ENCODE results near the gene ENOSF1. TPM values are rescaled to one million over a fixed set of nuclear protein-coding genes. Genes with fewer than 3 reads are reported as not detected.
A peak's percentile ranks its signal among the peaks of the same experiment; 100 is the strongest.

ENOSF1 gene
- total RNA-seq, 6 experiments from 2014 or later: 36.7 to 71.9 (median 58.5) TPM

DNA sequence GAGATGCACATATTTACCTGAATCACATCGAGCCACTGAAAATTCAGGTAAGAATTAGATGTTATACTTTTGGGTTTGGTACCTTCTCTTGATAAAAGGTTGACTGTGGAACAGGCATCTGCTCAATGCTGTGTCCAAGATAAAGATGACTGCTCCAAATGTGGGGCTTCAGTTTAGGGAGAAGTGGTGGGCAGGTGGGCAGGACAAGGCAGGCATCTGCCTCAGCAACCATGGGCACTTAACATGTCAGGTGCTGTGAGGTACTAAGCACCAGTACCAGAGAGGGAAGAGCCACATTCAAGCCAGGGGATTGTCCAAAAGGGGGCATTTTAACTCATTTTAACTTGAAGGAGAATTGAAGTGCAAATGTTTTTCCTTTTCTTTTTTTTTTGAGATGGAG lies 41.0 kb downstream of the ENOSF1 start:
- ATAC-seq (no peak), DNase-seq (no peak)
- TF ChIP-seq, protein P1, sequence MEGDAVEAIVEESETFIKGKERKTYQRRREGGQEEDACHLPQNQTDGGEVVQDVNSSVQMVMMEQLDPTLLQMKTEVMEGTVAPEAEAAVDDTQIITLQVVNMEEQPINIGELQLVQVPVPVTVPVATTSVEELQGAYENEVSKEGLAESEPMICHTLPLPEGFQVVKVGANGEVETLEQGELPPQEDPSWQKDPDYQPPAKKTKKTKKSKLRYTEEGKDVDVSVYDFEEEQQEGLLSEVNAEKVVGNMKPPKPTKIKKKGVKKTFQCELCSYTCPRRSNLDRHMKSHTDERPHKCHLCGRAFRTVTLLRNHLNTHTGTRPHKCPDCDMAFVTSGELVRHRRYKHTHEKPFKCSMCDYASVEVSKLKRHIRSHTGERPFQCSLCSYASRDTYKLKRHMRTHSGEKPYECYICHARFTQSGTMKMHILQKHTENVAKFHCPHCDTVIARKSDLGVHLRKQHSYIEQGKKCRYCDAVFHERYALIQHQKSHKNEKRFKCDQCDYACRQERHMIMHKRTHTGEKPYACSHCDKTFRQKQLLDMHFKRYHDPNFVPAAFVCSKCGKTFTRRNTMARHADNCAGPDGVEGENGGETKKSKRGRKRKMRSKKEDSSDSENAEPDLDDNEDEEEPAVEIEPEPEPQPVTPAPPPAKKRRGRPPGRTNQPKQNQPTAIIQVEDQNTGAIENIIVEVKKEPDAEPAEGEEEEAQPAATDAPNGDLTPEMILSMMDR (IDR thresholded peaks at IDR 0.05): no peak
- no peak for TF ChIP-seq POLR2A (IDR thresholded peaks at IDR 0.05)

DNA sequence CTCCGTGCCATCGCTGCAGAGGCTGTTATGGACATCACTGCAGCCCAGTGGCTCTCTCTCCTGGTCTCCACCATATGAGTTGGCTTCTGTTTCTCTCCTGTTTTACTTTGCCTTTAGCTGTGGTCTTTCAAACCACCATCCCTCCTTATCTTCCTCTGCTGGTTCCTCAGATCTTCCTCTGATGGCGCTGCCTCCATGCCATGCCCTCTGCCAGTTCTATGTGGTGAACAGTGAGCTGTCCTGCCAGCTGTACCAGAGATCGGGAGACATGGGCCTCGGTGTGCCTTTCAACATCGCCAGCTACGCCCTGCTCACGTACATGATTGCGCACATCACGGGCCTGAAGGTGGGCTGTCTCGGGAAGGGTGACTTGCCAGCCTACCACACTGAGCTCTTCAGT lies 41.9 kb downstream of the ENOSF1 start:
- intact Hi-C loops (cut with DNase I): no loop called here
- TF ChIP-seq, protein P1 (IDR thresholded peaks at IDR 0.05): no peak
- TF ChIP-seq POLR2A (IDR thresholded peaks at IDR 0.05): no peak
- H3K27me3 ChIP-seq: no peaks in the 10 kb centered on the region
- no peaks in the 10 kb centered on the region for H3K4me1 ChIP-seq
- no peak overlapping the region for H3K4me3 ChIP-seq
- no peaks in the 10 kb centered on the region for H3K9me3 ChIP-seq
- no peak overlapping the region for H3K27ac ChIP-seq
- 92% methylated on average over 11 of the region's 11 CpGs for WGBS (ENCODE audit: insufficient coverage, low coverage, low lambda C conversion rate, missing lambda C conversion rate)
- H3K36me3 ChIP-seq: peaks cover 0 to 50% (median 18%) of the 10 kb centered on the region in 4 donors
- ATAC-seq (peak in 2 of 4 donors; percentile 16 to 40), DNase-seq (no peak)

More for the DNA sequence above, 41.0 kb downstream of the ENOSF1 start:
- intact Hi-C loops (cut with DNase I): no loop called here
- H3K27ac ChIP-seq: no peak overlapping the region
- WGBS (ENCODE audit: insufficient coverage, low coverage, low lambda C conversion rate, missing lambda C conversion rate): 100% methylated on average over 1 of the region's 1 CpG
- H3K4me1 ChIP-seq: no peaks in the 10 kb centered on the region
- no peak overlapping the region for H3K4me3 ChIP-seq
- H3K9me3 ChIP-seq: no peaks in the 10 kb centered on the region
- peaks cover 0 to 59% (median 20%) of the 10 kb centered on the region in 4 donors for H3K36me3 ChIP-seq
- no peaks in the 10 kb centered on the region for H3K27me3 ChIP-seq

DNA sequence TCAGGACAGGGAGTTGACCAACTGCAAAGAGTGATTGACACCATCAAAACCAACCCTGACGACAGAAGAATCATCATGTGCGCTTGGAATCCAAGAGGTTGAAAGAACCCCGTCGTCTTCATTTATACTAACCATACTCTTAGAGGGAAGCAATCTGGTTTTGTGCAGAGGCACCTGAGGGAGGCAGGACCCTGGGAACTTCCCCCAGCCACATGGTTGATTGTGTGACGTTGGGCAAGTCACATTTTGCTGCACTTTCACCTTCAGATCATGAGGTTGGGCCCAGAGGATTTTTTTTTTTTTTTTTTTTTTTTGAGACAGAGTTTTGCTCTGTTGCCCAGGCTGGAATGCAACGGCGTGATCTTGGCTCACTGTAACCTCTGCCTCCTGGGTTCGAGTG lies 43.4 kb downstream of the ENOSF1 start:
- H3K27me3 ChIP-seq: no peaks in the 10 kb centered on the region
- no peak overlapping the region for H3K4me3 ChIP-seq
- DNase-seq (no peak), ATAC-seq (peak in 1 of 4 donors; percentile 14)
- intact Hi-C loops (cut with DNase I): no loop called here
- H3K27ac ChIP-seq: no peak overlapping the region
- H3K9me3 ChIP-seq: no peaks in the 10 kb centered on the region
- 94% methylated on average over 8 of the region's 8 CpGs for WGBS (ENCODE audit: insufficient coverage, low coverage, low lambda C conversion rate, missing lambda C conversion rate)
- no peak for TF ChIP-seq POLR2A (IDR thresholded peaks at IDR 0.05)
- TF ChIP-seq, protein P1 (IDR thresholded peaks at IDR 0.05): no peak
- H3K36me3 ChIP-seq: peaks cover 0 to 38% (median 12%) of the 10 kb centered on the region in 4 donors
- no peaks in the 10 kb centered on the region for H3K4me1 ChIP-seq

DNA sequence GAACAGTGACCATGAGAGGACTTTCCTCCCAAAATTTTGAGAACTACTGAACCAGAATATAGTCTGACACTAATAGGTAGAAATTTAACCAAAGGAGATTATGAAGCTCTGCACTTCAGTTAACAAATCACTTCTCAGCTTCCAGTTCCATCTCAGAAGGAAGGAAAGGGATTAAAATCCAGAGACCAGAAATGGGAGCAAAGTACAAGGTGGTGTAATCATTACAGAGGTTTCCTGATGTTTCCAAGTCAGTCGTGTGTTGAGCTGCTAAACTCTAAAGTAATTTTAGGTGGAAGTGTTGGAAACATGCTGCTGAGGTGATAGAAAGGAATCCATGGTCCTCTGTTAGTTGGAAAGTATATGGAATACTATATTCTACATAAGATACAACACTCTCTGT lies 44.2 kb downstream of the ENOSF1 start:
- 7% methylated on average over 1 of the region's 1 CpG for WGBS (ENCODE audit: insufficient coverage, low coverage, low lambda C conversion rate, missing lambda C conversion rate)
- DNase-seq: no peak
- Histone ChIP-seq H3K4me1 (no peaks in the 10 kb centered on the region), H3K36me3 (peaks cover 0 to 30% (median 9%) of the 10 kb centered on the region in 4 donors), H3K27ac (no peak overlapping the region), H3K4me3 (no peak overlapping the region), H3K27me3 (no peaks in the 10 kb centered on the region), H3K9me3 (no peaks in the 10 kb centered on the region)
- no peak for TF ChIP-seq POLR2A (IDR thresholded peaks at IDR 0.05)
- TF ChIP-seq, protein P1 (IDR thresholded peaks at IDR 0.05): no peak
- ATAC-seq: peak; percentile 49 to 76 (median 63)
- intact Hi-C loops (cut with DNase I): no loop called here

DNA sequence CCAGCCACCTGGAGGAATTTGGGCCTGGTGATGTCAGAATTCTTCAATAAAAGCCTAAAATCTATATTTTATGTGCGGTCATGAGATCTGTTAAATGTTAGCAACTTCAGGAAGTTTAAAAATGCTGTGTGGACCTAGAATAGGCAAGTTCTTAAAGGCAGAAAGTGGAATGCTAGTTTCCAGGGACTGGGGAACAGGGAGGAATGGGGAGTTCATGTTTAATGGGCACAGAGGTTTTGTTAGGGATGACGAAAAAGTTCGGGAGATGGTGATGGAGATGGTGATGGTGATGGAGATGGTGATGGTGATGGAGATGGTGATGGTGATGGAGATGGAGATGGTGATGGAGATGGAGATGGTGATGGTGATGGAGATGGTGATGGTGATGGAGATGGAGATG lies 45.8 kb downstream of the ENOSF1 start:
- TF ChIP-seq, protein P1 (IDR thresholded peaks at IDR 0.05): no peak
- TF ChIP-seq POLR2A (IDR thresholded peaks at IDR 0.05): no peak
- intact Hi-C loops (cut with DNase I): no loop called here
- no peak for ATAC-seq
- no peaks in the 10 kb centered on the region for H3K4me1 ChIP-seq
- H3K9me3 ChIP-seq: no peaks in the 10 kb centered on the region
- peaks cover 0 to 16% (median 1%) of the 10 kb centered on the region in 4 donors for H3K36me3 ChIP-seq
- 96% methylated on average over 3 of the region's 3 CpGs for WGBS (ENCODE audit: insufficient coverage, low coverage, low lambda C conversion rate, missing lambda C conversion rate)
- no peak overlapping the region for H3K4me3 ChIP-seq
- H3K27ac ChIP-seq: no peak overlapping the region
- DNase-seq: no peak
- no peaks in the 10 kb centered on the region for H3K27me3 ChIP-seq

All from right lobe of liver (tissue), 6 donors.